ENCODE measurements around the gene CA12.

GRCh38 chr15:63418811-63419210 lies 37.2 kb upstream of the CA12 start:
- no peak for TF ChIP-seq POLR2A (IDR thresholded peaks at IDR 0.05; ENCODE audit: control extremely low read depth in 1 of 2, low read depth in 2 of 2, low read length in 2 of 2)
- TF ChIP-seq CTCF (IDR thresholded peaks at IDR 0.05; ENCODE audit: control extremely low read depth in 1 of 3, insufficient read depth in 1 of 3, low read depth in 1 of 3, low read length in 3 of 3): no peak
- TF ChIP-seq HDAC2 (IDR thresholded peaks at IDR 0.05; ENCODE audit: borderline replicate concordance in 1 of 2, low read depth in 2 of 2, low read length in 2 of 2): no peak
- no peak for TF ChIP-seq PHF8 (conservative IDR thresholded peaks at IDR 0.05; ENCODE audit: low read depth, low read length)
- no peak for TF ChIP-seq POLR2AphosphoS5 (IDR thresholded peaks at IDR 0.05; ENCODE audit: low read depth, low read length)
- TF ChIP-seq HDAC6 (IDR thresholded peaks at IDR 0.05; ENCODE audit: low read depth, low read length): no peak
- TF ChIP-seq TAF1 (IDR thresholded peaks at IDR 0.05; ENCODE audit: low read depth, low read length): no peak
- no peak for TF ChIP-seq TBP (IDR thresholded peaks at IDR 0.05; ENCODE audit: low read depth, low read length)
- no peak for TF ChIP-seq RFX5 (IDR thresholded peaks at IDR 0.05; ENCODE audit: borderline replicate concordance, low read depth, low read length)
- TF ChIP-seq KDM1A (IDR thresholded peaks at IDR 0.05; ENCODE audit: borderline replicate concordance, low read length): no peak
- TF ChIP-seq SRF (IDR thresholded peaks at IDR 0.05; ENCODE audit: low read depth, low read length): no peak
